SK-N-SH (cell line): ENCODE data around the gene RBM47. TPM values are rescaled to one million over a fixed set of nuclear protein-coding genes. Genes with fewer than 3 reads are reported as not detected.
A peak's percentile ranks its signal among the peaks of the same experiment; 100 is the strongest.

Experiments
- CTCF ChIA-PET: fragments of 300-600, 350-600 bp; formaldehyde crosslinking; extraction: SDS; loops from one replicate; lab custom pipeline; 2021; lab: Yijun Ruan, JAX
- POLR2A ChIA-PET: fragments of 350-600 bp; sonication (Branson Sonifier 250); formaldehyde crosslinking; extraction: SDS; loops from one replicate; lab custom pipeline; 2020; ENCODE audit warnings: antibody characterized with exemption, inconsistent platforms; lab: Yijun Ruan, JAX
- DNase-seq: peaks from one replicate; pipeline ENCODE4 v3.0.0; 2012
- H2AFZ ChIP-seq: fragments of 200-600 bp; sonication (generic); 2 replicates; pipeline ENCODE4 v1.8.1; 2016; ENCODE audit warnings: antibody characterized with exemption, mild to moderate bottlenecking, low read depth
- H3F3A ChIP-seq: fragments of 200-600 bp; sonication (generic); replicated peaks from 2 replicates; pipeline ENCODE3; 2016; ENCODE audit warnings: antibody characterized with exemption, mild to moderate bottlenecking; ENCODE audit not compliant: insufficient read depth
- H3K27ac ChIP-seq, 2 experiments: fragments of 200-500 bp in 1 of 2; fragments of 200-600 bp in 1 of 2; sonication (Bioruptor generic) in 1 of 2; sonication (generic), shearing (Covaris generic) in 1 of 2; 2 replicates each; pipeline versions ENCODE4 v1.5.1 to v1.6.1; 2014 to 2016; ENCODE audit warnings: low read depth in 2 of 2, inconsistent platforms in 1 of 2, low read length in 1 of 2, mild to moderate bottlenecking in 1 of 2, mixed read lengths in 1 of 2
- H3K27me3 ChIP-seq: fragments of 200-600 bp; sonication (generic), shearing (Covaris generic); 2 replicates; pipeline ENCODE4 v1.6.1; 2016; ENCODE audit warnings: mixed run types; ENCODE audit not compliant: insufficient read depth
- H3K36me3 ChIP-seq, 2 experiments: fragments of 200-500 bp in 1 of 2; fragments of 200-600 bp in 1 of 2; sonication (Bioruptor generic) in 1 of 2; sonication (generic) in 1 of 2; replicated peaks in 1 of 2; 2 replicates each; pipeline versions ENCODE3 to v1.5.1; 2014 to 2016; ENCODE audit warnings: low read length in 1 of 2, mild to moderate bottlenecking in 1 of 2; ENCODE audit not compliant: insufficient read depth in 2 of 2, control insufficient read depth in 1 of 2
- H3K4me1 ChIP-seq, 2 experiments: fragments of 200-500 bp in 1 of 2; fragments of 200-600 bp in 1 of 2; sonication (Bioruptor generic) in 1 of 2; sonication (generic), shearing (Covaris generic) in 1 of 2; 2 replicates each; pipeline versions ENCODE4 v1.5.1 to v1.6.1; 2014 to 2016; ENCODE audit warnings: low read depth in 1 of 2, low read length in 1 of 2, mixed run types in 1 of 2; ENCODE audit not compliant: insufficient read depth in 2 of 2, control insufficient read depth in 1 of 2
- H3K4me2 ChIP-seq: fragments of 200-600 bp; sonication (generic), shearing (Covaris generic); 2 replicates; pipeline ENCODE4 v1.6.1; 2017; ENCODE audit warnings: mixed run types
- H3K4me3 ChIP-seq, 2 experiments: fragments of 200-500 bp in 1 of 2; fragments of 200-600 bp in 1 of 2; sonication (Bioruptor generic) in 1 of 2; sonication (generic), shearing (Covaris generic) in 1 of 2; 2 replicates each; pipeline versions ENCODE4 v1.5.1 to v1.8.1; 2014 to 2016; ENCODE audit warnings: low read depth in 2 of 2, inconsistent platforms in 1 of 2, low read length in 1 of 2, mild to moderate bottlenecking in 1 of 2, mixed read lengths in 1 of 2, moderate library complexity in 1 of 2
- H3K79me2 ChIP-seq: fragments of 200-600 bp; sonication (generic); 2 replicates; pipeline ENCODE4 v1.8.1; 2017; ENCODE audit warnings: mild to moderate bottlenecking; ENCODE audit not compliant: insufficient read depth
- H3K9ac ChIP-seq: fragments of 200-600 bp; sonication (generic); 2 replicates; pipeline ENCODE4 v1.6.1; 2017; ENCODE audit warnings: mixed run types
- H3K9me2 ChIP-seq: fragments of 200-600 bp; sonication (generic); 2 replicates; pipeline ENCODE4 v1.6.1; 2017; ENCODE audit warnings: mixed run types
- H3K9me3 ChIP-seq: fragments of 200-600 bp; sonication (generic); 2 replicates; pipeline ENCODE4 v1.6.1; 2017; ENCODE audit warnings: mixed run types, mild to moderate bottlenecking, moderate library complexity
- H4K20me1 ChIP-seq: fragments of 200-600 bp; sonication (generic); 2 replicates; pipeline ENCODE4 v1.6.1; 2017; ENCODE audit warnings: mild to moderate bottlenecking, mixed run types; ENCODE audit not compliant: insufficient read depth
- CHD2 ChIP-seq: fragments of 150-350 bp; IDR thresholded peaks from 2 replicates; pipeline ENCODE4 v1.6.1; 2018; ENCODE audit warnings: low read length; ENCODE audit not compliant: partially characterized antibody
- ELF1 ChIP-seq: IDR thresholded peaks from 2 replicates; pipeline ENCODE4 v1.4.0; 2012
- EZH2phosphoT487 ChIP-seq: fragments of 200-600 bp; sonication (generic); IDR thresholded peaks from 2 replicates; pipeline ENCODE4 v1.6.1; 2017; ENCODE audit warnings: low read depth, mixed run types, mild to moderate bottlenecking, antibody characterized with exemption, moderate library complexity, borderline replicate concordance
- FOSL2 ChIP-seq: IDR thresholded peaks from 2 replicates; pipeline ENCODE4 v1.4.0; 2012; ENCODE audit warnings: low read depth, mild to moderate bottlenecking, moderate library complexity, borderline replicate concordance
- FOXM1 ChIP-seq: IDR thresholded peaks from 2 replicates; pipeline ENCODE4 v1.4.0; 2012; ENCODE audit warnings: low read depth, mild to moderate bottlenecking
- GATA2 ChIP-seq: sonication (generic); formaldehyde crosslinking; IDR thresholded peaks from 2 replicates; pipeline ENCODE4 v1.5.0; 2020; ENCODE audit warnings: mild to moderate bottlenecking, missing genetic modification reagents
- MAX ChIP-seq: IDR thresholded peaks from 2 replicates; pipeline ENCODE4 v1.4.0; 2012; ENCODE audit warnings: low read depth
- NFIC ChIP-seq: IDR thresholded peaks from 2 replicates; pipeline ENCODE4 v1.4.0; 2012; ENCODE audit warnings: borderline replicate concordance
- NRF1 ChIP-seq: IDR thresholded peaks from 2 replicates; pipeline ENCODE4 v1.6.1; 2012; ENCODE audit warnings: low read depth, mild to moderate bottlenecking, low read length
- POLR2AphosphoS5 ChIP-seq: IDR thresholded peaks from 2 replicates; pipeline ENCODE4 v1.6.1; 2012; ENCODE audit warnings: low read depth, low read length
- RAD21 ChIP-seq: IDR thresholded peaks from 2 replicates; pipeline ENCODE4 v1.6.1; 2012; ENCODE audit warnings: mild to moderate bottlenecking, low read length
- RCOR1 ChIP-seq: fragments of 150-350 bp; IDR thresholded peaks from 2 replicates; pipeline ENCODE4 v1.6.1; 2017; ENCODE audit warnings: antibody characterized with exemption, low read length
- REST ChIP-seq: IDR thresholded peaks from 2 replicates; pipeline ENCODE4 v1.6.1; 2012; ENCODE audit warnings: mild to moderate bottlenecking, low read depth, low read length, moderate library complexity
- RXRA ChIP-seq: IDR thresholded peaks from 2 replicates; pipeline ENCODE4 v1.4.0; 2012; ENCODE audit warnings: low read depth, mild to moderate bottlenecking, borderline replicate concordance
- SMC3 ChIP-seq: IDR thresholded peaks from 2 replicates; pipeline ENCODE4 v1.6.1; 2012; ENCODE audit warnings: low read depth, low read length, improper control_type of control experiment
- TAF1 ChIP-seq: IDR thresholded peaks from 2 replicates; pipeline ENCODE4 v1.6.1; 2012; ENCODE audit warnings: low read depth, mild to moderate bottlenecking, low read length, moderate library complexity, borderline replicate concordance
- USF1 ChIP-seq: IDR thresholded peaks from 2 replicates; pipeline ENCODE4 v1.4.0; 2012; ENCODE audit warnings: low read depth, borderline replicate concordance
- YY1 ChIP-seq: IDR thresholded peaks from 2 replicates; pipeline ENCODE4 v1.4.0; 2012; ENCODE audit warnings: low read depth, mild to moderate bottlenecking
- WGBS: methylation state at CpG from one replicate; pipeline ENCODE4 v1.1.6; 2017; ENCODE audit warnings: low lambda C conversion rate; 5-methylcytosine and 5-hydroxymethylcytosine counted together
- polyA plus RNA-seq, 3 experiments: library from polyadenylated mRNA; depleted of rRNA; stranded (reverse); fragments of >200 nt; gene quantifications; 2 replicates each; pipeline ENCODE4 v1.2.3, GENCODE V29; 2012
- TF ChIP-seq, protein P1 (sequence below): fragments of 200-600 bp; sonication (generic); IDR thresholded peaks from 2 replicates; pipeline ENCODE4 v1.6.1; 2017; ENCODE audit warnings: antibody characterized with exemption, mild to moderate bottlenecking, moderate library complexity
- TF ChIP-seq, protein P2 (sequence below): fragments of 150-350 bp; IDR thresholded peaks from 2 replicates; pipeline ENCODE4 v1.6.1; 2016; ENCODE audit warnings: mild to moderate bottlenecking, low read depth, low read length

The RBM47 gene
- polyA plus RNA-seq, 1 of the 3 experiments (the other 2 are of a cell fraction): 6.8 TPM

DNA sequence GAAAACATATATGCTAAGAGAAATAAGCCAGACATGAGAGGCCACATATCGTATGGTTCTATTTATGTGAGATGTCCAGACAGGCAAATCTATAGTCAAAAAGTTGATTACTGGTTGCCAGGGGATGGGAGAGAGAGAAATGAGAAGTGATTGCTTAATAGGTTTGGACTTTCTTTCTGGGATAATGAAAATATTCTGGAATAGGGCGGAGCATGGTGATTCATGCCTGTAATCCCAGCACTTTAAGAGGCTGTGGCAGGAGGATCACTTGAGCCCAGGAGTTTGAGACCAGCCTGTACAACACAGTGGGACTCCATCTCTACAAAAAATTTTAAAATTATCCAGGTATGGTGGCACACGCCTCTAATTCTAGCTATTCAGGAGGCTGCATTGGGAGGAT lies 22.4 kb downstream of the RBM47 start:
- no peaks in the 10 kb centered on the region for H4K20me1 ChIP-seq
- peaks cover 4% of the 10 kb centered on the region; the same call in 1 of the 2 replicates for H3K79me2 ChIP-seq
- no peak for DNase-seq
- no peak overlapping the region for H3K4me2 ChIP-seq
- H2AFZ ChIP-seq: no peak overlapping the region
- POLR2A ChIA-PET: no interaction called here
- peaks cover 14% of the 10 kb centered on the region for H3F3A ChIP-seq
- CTCF ChIA-PET: no interaction called here
- no peaks in the 10 kb centered on the region for H3K27me3 ChIP-seq
- H3K9me2 ChIP-seq: no peaks in the 10 kb centered on the region
- WGBS: 96% methylated on average over 3 of the region's 3 CpGs
- TF ChIP-seq NFIC (no peak), NRF1 (no peak), RCOR1 (no peak), REST (no peak), YY1 (no peak), SMC3 (no peak), CHD2 (no peak), FOXM1 (no peak), RXRA (no peak), GATA2 (CRISPR knock-in tag) (no peak)
- TF ChIP-seq, protein P1, sequence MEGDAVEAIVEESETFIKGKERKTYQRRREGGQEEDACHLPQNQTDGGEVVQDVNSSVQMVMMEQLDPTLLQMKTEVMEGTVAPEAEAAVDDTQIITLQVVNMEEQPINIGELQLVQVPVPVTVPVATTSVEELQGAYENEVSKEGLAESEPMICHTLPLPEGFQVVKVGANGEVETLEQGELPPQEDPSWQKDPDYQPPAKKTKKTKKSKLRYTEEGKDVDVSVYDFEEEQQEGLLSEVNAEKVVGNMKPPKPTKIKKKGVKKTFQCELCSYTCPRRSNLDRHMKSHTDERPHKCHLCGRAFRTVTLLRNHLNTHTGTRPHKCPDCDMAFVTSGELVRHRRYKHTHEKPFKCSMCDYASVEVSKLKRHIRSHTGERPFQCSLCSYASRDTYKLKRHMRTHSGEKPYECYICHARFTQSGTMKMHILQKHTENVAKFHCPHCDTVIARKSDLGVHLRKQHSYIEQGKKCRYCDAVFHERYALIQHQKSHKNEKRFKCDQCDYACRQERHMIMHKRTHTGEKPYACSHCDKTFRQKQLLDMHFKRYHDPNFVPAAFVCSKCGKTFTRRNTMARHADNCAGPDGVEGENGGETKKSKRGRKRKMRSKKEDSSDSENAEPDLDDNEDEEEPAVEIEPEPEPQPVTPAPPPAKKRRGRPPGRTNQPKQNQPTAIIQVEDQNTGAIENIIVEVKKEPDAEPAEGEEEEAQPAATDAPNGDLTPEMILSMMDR: no peak
- no peak overlapping the region for H3K9ac ChIP-seq
- peaks cover 0 to 10% of the 10 kb centered on the region in 2 experiments; a peak in 1 of 4 replicates for H3K4me1 ChIP-seq
- H3K36me3 ChIP-seq: no peaks in the 10 kb centered on the region
- no peaks in the 10 kb centered on the region for H3K9me3 ChIP-seq
- no peak overlapping the region for H3K4me3 ChIP-seq
- H3K27ac ChIP-seq: 0 out of 4 replicates have a peak overlapping the region, but pooled peaks of 1 of the 2 experiments have one; percentile 72

DNA sequence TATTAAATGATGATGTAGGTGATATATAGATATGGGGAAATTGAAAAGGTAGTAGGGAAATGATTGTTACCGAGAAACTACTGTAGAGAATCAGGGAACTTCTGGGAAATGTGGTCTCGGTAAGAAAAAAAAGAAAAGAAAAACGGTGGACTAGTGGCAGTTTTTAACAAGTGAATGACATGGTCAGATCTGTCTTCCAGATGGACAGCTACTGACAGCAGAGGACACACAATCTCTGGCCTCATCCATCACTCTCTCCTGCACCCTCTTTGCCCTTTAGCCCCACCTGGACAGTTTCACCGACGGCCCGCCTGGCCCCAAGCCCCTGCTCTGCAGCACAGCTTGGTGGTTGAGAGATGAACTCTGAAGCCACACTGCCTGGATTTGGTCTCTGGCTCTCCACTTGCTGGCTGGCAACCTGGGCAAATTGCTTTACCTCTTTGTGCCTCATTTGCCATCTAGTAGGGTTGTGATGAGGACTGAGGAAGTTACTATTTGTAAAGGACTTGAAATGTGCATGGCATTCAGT lies 23.4 kb downstream of the RBM47 start:
- Histone ChIP-seq H3K79me2 (peaks cover 4% of the 10 kb centered on the region; the same call in 1 of the 2 replicates), H3K4me2 (no peak overlapping the region), H3K36me3 (no peaks in the 10 kb centered on the region), H3F3A (peaks cover 13% of the 10 kb centered on the region), H3K9ac (no peak overlapping the region), H3K27me3 (no peaks in the 10 kb centered on the region), H4K20me1 (no peaks in the 10 kb centered on the region), H2AFZ (no peak overlapping the region), H3K27ac (no peak overlapping the region), H3K4me1 (peaks cover 0 to 10% of the 10 kb centered on the region in 2 experiments; a peak in 1 of 4 replicates), H3K4me3 (no peak overlapping the region), H3K9me3 (no peaks in the 10 kb centered on the region), H3K9me2 (no peaks in the 10 kb centered on the region)
- no peak for DNase-seq
- TF ChIP-seq ELF1 (no peak), RAD21 (no peak), CHD2 (no peak), TAF1 (no peak), EZH2phosphoT487 (no peak), FOSL2 (no peak), MAX (no peak), POLR2AphosphoS5 (no peak), USF1 (no peak)
- TF ChIP-seq, protein P2, sequence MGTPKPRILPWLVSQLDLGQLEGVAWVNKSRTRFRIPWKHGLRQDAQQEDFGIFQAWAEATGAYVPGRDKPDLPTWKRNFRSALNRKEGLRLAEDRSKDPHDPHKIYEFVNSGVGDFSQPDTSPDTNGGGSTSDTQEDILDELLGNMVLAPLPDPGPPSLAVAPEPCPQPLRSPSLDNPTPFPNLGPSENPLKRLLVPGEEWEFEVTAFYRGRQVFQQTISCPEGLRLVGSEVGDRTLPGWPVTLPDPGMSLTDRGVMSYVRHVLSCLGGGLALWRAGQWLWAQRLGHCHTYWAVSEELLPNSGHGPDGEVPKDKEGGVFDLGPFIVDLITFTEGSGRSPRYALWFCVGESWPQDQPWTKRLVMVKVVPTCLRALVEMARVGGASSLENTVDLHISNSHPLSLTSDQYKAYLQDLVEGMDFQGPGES: no peak
- POLR2A ChIA-PET: no interaction called here
- CTCF ChIA-PET: no interaction called here
- WGBS: 91% methylated on average over 6 of the region's 6 CpGs
